HepG2 (cell line): ENCODE results near the gene RHOBTB3. TPM values are rescaled to one million over a fixed set of nuclear protein-coding genes. Genes with fewer than 3 reads are reported as not detected.

Experiments
- ATAC-seq: fragments of 200-7000 bp; cut with Tn5 transposase; 3 replicates; pipeline ENCODE4 v1.9.1; 2020; ENCODE audit warnings: mild to moderate bottlenecking, moderate library complexity
- BruUV-seq: library from RNA; stranded (reverse); fragments of 400-500 nt; replicated peaks from 2 replicates; lab custom pipeline; 2021; lab: Mats Ljungman, UMichigan
- CTCF ChIA-PET: fragments of 300-600 bp; formaldehyde crosslinking; extraction: SDS; loops from one replicate; lab custom pipeline; 2021; ENCODE audit warnings: low total read pairs, inconsistent platforms, low intra/inter-chr PET ratio; lab: Yijun Ruan, JAX
- POLR2A ChIA-PET: fragments of 350-600 bp; sonication (Branson Sonifier 250); formaldehyde crosslinking; loops from one replicate; lab custom pipeline; 2020; ENCODE audit warnings: antibody characterized with exemption, inconsistent platforms; lab: Yijun Ruan, JAX
- DNase-seq: peaks from one replicate; pipeline ENCODE4 v3.0.0-alpha.2; 2015; ENCODE audit warnings: low spot score
- FAIRE-seq: peaks from 3 replicates; lab custom pipeline; 2011; peaks lifted over from hg19 to GRCh38; lab: Jason Lieb, UNC
- H2AFZ ChIP-seq: one replicate; pipeline ENCODE4 v1.6.1; 2011; ENCODE audit warnings: low read length, inconsistent platforms
- H3K27ac ChIP-seq: fragments of 300-600 bp; 3 replicates; pipeline ENCODE4 v1.8.0; 2011; ENCODE audit warnings: mixed run types, mild to moderate bottlenecking, mixed read lengths, low read length, inconsistent platforms; ENCODE audit not compliant: insufficient read depth; ENCODE audit errors: extremely low read length
- H3K27me3 ChIP-seq, 2 experiments: fragments of 200-600 bp in 1 of 2; 2 replicates in 1 of 2; 3 replicates in 1 of 2; pipeline versions ENCODE4 v1.6.0 to v1.8.0; 2011; ENCODE audit warnings: low read length in 2 of 2, mild to moderate bottlenecking in 2 of 2, moderate library complexity in 2 of 2, inconsistent platforms in 1 of 2; ENCODE audit not compliant: insufficient read depth in 2 of 2, control insufficient read depth in 1 of 2
- H3K36me3 ChIP-seq, 2 experiments: fragments of 200-600 bp in 1 of 2; replicated peaks in 1 of 2; 2 replicates in 1 of 2; 3 replicates in 1 of 2; pipeline versions ENCODE4 v1.5.1 to v1.8.0; 2011; ENCODE audit warnings: low read length in 2 of 2, inconsistent platforms in 1 of 2; ENCODE audit not compliant: insufficient read depth in 2 of 2, control insufficient read depth in 1 of 2
- H3K4me1 ChIP-seq: 2 replicates; pipeline ENCODE4 v1.5.1; 2012; ENCODE audit warnings: low read length, inconsistent platforms; ENCODE audit not compliant: insufficient read depth
- H3K4me2 ChIP-seq: 2 replicates; pipeline ENCODE4 v1.6.0; 2011; ENCODE audit warnings: low read depth, low read length, inconsistent platforms
- H3K4me3 ChIP-seq, 3 experiments: fragments of 200-600 bp in 1 of 3; sonication (generic), shearing (Covaris generic) in 1 of 3; replicated peaks in 1 of 3; 2 replicates each; pipeline ENCODE4 v1.5.1; 2011 to 2016; ENCODE audit warnings: low read length in 3 of 3, inconsistent platforms in 2 of 3, low read depth in 2 of 3, mild to moderate bottlenecking in 2 of 3, control low read depth in 1 of 3, mixed read lengths in 1 of 3; ENCODE audit not compliant: insufficient read depth in 1 of 3
- H3K79me2 ChIP-seq: one replicate; pipeline ENCODE4 v1.6.1; 2011; ENCODE audit warnings: low read length, inconsistent platforms; ENCODE audit not compliant: insufficient read depth
- H3K9ac ChIP-seq: 2 replicates; pipeline ENCODE4 v1.6.0; 2011; ENCODE audit warnings: mild to moderate bottlenecking, low read depth, low read length, inconsistent platforms; ENCODE audit not compliant: insufficient read depth
- H3K9me3 ChIP-seq: 2 replicates; pipeline ENCODE4 v1.5.1; 2012; ENCODE audit warnings: mild to moderate bottlenecking, low read length
- H4K20me1 ChIP-seq: 2 replicates; pipeline ENCODE4 v1.6.0; 2011; ENCODE audit warnings: inconsistent platforms, mild to moderate bottlenecking, low read length, moderate library complexity; ENCODE audit not compliant: insufficient read depth
- NFE2L2 ChIP-seq: fragments of 150-350 bp; IDR thresholded peaks from 2 replicates; pipeline ENCODE4 v1.6.1; 2014; ENCODE audit warnings: low read length
- PCBP1 ChIP-seq: fragments of 200-400 bp; formaldehyde crosslinking; IDR thresholded peaks from 2 replicates; pipeline ENCODE4 v1.6.1; 2017; ENCODE audit warnings: mild to moderate bottlenecking, low read depth, low read length, borderline replicate concordance
- SPEN ChIP-seq: sonication (generic); formaldehyde crosslinking; IDR thresholded peaks from 2 replicates; pipeline ENCODE4 v1.5.1; 2020; ENCODE audit warnings: low read depth, mild to moderate bottlenecking, missing genetic modification reagents
- U2AF1 ChIP-seq: fragments of 200-400 bp; formaldehyde crosslinking; optimal IDR thresholded peaks from 2 replicates; pipeline ENCODE3; 2017; ENCODE audit warnings: mild to moderate bottlenecking, low read depth, low read length
- ZNF296 ChIP-seq: sonication (generic); formaldehyde crosslinking; conservative IDR thresholded peaks from 2 replicates; pipeline ENCODE4 v1.5.0; 2020; ENCODE audit warnings: mild to moderate bottlenecking, missing genetic modification reagents
- ZNF317 ChIP-seq: sonication (generic); formaldehyde crosslinking; IDR thresholded peaks from 2 replicates; pipeline ENCODE4 v1.5.0; 2020; ENCODE audit warnings: mild to moderate bottlenecking, missing genetic modification reagents
- WGBS: methylation state at CpG from one replicate; pipeline ENCODE4 v1.1.6; 2017; ENCODE audit warnings: low lambda C conversion rate; 5-methylcytosine and 5-hydroxymethylcytosine counted together
- in situ Hi-C: cut with HindIII; loops from 2 replicates; pipeline ENCODE4 v1.10.0; 2017; ENCODE audit warnings: low pct_unique_long_range_greater_than_20kb; ENCODE audit not compliant: extremely low pct_ligation_motif_present
- intact Hi-C: fragments of 100-400 bp; cut with micrococcal nuclease; formaldehyde crosslinking; loops from one replicate; pipeline ENCODE4 v1.10.0; 2022; ENCODE audit not compliant: unreplicated experiment
- polyA plus RNA-seq, 8 experiments: library from polyadenylated mRNA; depleted of rRNA in 3 of 8; stranded (reverse) in 7 of 8; unstranded in 1 of 8; fragments of >200 nt; fragmentation: Illumina TruSeq in 4 of 8; extraction: Trizol in 4 of 8; gene quantifications; 2 replicates each; pipeline versions ENCODE4 v1.2.1 to v1.2.3, GENCODE V29; 2011 to 2016; ENCODE audit warnings: low read depth in 4 of 8, missing spikeins in 1 of 8, mixed read lengths in 1 of 8; ENCODE audit not compliant: insufficient read depth in 1 of 8
- total RNA-seq, 5 experiments: library from RNA; depleted of rRNA; stranded (reverse); fragments of >200 nt; fragmentation: Illumina TruSeq; extraction: Trizol; gene quantifications; 2 replicates each; pipeline ENCODE4 v1.2.3, GENCODE V29; 2016; ENCODE audit warnings: low read depth in 1 of 5
- TF ChIP-seq, protein P1 (sequence below): sonication (generic); formaldehyde crosslinking; IDR thresholded peaks from 2 replicates; pipeline ENCODE4 v1.4.0; 2020; ENCODE audit warnings: low read depth, mild to moderate bottlenecking, missing genetic modification reagents

RHOBTB3 gene
- total and polyA plus RNA-seq, 2 of the 13 experiments (the other 11 are each of a cell fraction or from before 2014, with no cell fraction given), result 31.6 to 35.4 TPM

DNA sequence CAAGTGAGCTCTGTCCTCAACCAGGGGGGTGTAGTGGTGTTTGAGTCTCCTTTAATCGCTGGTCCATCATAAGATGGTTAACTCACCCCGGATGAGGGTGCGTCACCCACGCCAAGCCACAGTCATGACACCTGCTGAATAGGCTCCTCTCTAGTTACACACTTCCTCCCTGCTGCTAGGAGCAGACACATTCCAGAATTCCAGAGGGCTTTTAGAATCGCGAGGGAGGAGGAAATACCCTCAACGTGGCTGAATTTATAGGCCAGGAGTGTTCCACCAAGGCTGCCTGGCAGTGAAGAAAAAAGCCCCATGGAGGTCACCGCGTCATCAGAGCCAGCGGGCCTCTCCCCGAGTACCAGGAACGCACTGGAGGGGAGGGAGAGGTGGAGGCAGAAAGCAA lies 86.3 kb downstream of the RHOBTB3 start:
- peaks cover 48% of the 10 kb centered on the region for H3K79me2 ChIP-seq
- intact Hi-C loops, result no loop called here
- H3K36me3 ChIP-seq, result peaks cover 18 to 43% of the 10 kb centered on the region in 2 experiments
- DNase-seq (no peak), FAIRE-seq (no peak), ATAC-seq (no peak)
- no peak for TF ChIP-seq SPEN (CRISPR knock-in tag)
- TF ChIP-seq ZNF317, result no peak
- TF ChIP-seq ZNF296 (CRISPR knock-in tag), result no peak
- no peak for TF ChIP-seq PCBP1
- TF ChIP-seq U2AF1, result no peak
- no peak for TF ChIP-seq NFE2L2
- TF ChIP-seq, protein P1, sequence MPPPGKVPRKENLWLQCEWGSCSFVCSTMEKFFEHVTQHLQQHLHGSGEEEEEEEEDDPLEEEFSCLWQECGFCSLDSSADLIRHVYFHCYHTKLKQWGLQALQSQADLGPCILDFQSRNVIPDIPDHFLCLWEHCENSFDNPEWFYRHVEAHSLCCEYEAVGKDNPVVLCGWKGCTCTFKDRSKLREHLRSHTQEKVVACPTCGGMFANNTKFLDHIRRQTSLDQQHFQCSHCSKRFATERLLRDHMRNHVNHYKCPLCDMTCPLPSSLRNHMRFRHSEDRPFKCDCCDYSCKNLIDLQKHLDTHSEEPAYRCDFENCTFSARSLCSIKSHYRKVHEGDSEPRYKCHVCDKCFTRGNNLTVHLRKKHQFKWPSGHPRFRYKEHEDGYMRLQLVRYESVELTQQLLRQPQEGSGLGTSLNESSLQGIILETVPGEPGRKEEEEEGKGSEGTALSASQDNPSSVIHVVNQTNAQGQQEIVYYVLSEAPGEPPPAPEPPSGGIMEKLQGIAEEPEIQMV (CRISPR knock-in tag), result no peak
- ChIA-PET CTCF (no interaction called here), POLR2A (interaction anchor here (1.0 kb wide), 1 partner anchor 17 kb away, joined by 3 read pairs; no protein-coding TSS in a partner anchor)
- no TSS peak for BruUV-seq
- no peaks in the 10 kb centered on the region for H3K9me3 ChIP-seq
- H3K4me2 ChIP-seq, result no peak overlapping the region; the same call in 1 of the 2 replicates
- H3K9ac ChIP-seq, result no peak overlapping the region
- 88% methylated on average over 11 of the region's 12 CpGs for WGBS
- in situ Hi-C loops, result no loop called here
- no peak overlapping the region for H3K4me3 ChIP-seq
- no peak overlapping the region for H2AFZ ChIP-seq
- peaks cover 66% of the 10 kb centered on the region for H3K4me1 ChIP-seq
- H3K27me3 ChIP-seq, result no peaks in the 10 kb centered on the region; a peak in 1 of 5 replicates
- H3K27ac ChIP-seq, result no peak overlapping the region
- peaks cover 27% of the 10 kb centered on the region for H4K20me1 ChIP-seq
